ENCODE data around the gene TRPM2.
"Not testable (repeated sequence)": the region's sequence is repeated elsewhere in the genome, so short reads cannot be mapped to it uniquely, and the experiment has no call there.

Gene TRPM2

DNA sequence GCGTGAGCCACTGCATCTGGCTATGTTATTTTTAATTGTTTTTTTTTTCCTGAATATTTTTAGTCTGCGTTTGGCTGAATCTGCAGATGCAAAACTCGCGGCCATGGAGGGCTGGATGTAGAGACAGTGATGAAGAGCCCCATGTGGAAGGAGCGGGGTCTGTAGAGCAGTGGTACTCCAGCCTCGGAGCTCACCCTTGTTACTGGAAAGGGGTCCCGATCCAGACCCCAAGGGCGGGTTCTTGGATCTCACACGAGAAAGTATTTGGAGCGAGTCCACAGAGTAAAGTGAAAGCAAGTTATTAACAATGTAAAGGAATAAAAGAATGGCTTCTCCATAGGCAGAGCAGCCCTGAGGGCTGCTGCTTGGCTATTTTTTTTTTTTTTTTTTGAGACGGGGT lies 2.7 kb downstream of the TRPM2 start:
- no peak for DNase-seq

GRCh38 chr21:44356636-44357035 lies 3.2 kb downstream of the TRPM2 start:
- no peak for DNase-seq

DNA sequence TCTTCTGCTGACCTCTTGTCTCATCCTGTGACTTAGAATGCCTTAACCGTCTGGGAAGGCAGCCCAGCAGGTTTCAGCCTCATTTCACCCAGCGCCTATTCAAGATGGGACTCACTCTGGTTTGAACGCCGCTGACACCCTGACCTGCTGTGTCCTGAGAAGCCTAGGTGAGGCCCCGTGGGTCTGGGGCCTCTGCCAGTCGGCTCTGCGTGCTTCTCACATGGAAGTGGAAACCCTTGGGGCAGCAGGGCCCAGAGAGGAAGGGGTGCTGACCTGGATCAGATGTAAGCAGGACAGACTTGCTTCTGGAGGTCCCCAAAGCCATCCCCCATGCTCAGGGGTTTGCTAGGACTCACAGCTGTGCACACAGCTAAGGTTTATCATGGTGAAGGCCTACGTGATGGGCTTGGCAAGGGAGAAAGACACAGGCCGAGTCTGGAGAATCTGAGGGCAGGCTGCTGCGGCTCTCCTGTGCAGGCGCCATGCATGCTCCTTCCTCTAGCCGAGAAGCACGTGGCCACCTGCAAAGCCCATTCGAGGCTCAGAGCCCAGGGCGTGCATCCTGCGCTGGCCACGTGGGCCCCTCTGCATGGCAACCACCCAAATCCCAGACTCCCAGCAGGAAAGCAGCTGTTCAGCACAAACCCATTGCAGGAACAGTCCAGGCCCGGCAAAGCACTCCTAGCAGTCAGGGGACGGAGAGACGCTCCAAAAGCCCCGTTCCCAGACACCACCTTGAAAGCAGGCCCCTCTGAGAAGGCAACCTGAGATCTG lies 3.8 kb downstream of the TRPM2 start:
- DNase-seq: peak; percentile 65

- no peak for DNase-seq
Measured at GRCh38 chr21:44359396-44359795, 6.0 kb downstream of the TRPM2 start.

- no peak for DNase-seq
Measured at GRCh38 chr21:44360159-44360558, 6.7 kb downstream of the TRPM2 start.

GRCh38 chr21:44361903-44362302 lies 8.5 kb downstream of the TRPM2 start:
- not testable (repeated sequence) for DNase-seq

GRCh38 chr21:44363278-44363677 lies 9.9 kb downstream of the TRPM2 start:
- no peak for DNase-seq

DNA sequence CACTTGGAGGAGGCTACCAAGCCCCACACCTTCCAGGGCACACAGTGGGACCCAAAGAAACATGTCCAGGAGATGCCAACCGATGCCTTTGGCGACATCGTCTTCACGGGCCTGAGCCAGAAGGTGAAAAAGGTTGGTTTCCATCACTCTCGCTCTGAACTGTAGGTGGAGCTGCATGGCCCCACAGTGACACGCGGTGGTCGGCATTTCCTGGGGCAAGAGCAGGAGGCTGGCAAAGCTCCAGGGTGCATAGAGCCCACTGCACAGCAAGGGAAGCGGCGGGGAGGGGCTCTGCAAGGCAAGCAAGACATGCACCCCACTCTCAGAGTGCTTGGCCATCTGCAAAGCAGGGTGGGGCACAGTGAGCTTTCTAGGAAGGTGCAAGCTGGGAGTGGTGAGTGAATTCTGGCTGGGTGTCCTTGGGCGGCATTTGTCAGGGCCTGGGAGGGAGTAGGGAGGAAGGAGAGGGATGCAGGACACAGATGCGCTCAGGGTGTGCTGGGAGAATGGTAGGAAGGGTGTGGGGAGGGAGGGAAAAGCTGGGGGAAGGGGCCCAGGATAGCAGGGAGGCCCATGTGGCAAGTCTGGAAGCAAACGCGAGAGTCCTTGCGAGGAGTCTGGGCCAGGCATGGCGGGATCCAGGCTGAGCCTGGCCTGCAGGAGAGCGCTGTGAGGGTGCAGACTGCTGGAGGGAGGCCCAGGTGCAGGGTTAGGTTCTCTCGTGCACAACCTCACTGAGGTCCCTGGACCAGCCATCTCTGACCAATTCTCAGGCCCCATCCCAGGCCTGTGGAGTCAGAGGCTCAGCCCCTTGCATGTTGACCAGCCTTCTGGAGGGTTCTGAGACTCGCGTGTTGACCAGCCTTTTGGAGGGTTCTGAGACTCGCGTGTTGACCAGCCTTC lies 11.0 kb downstream of the TRPM2 start:
- DNase-seq: no peak

DNA sequence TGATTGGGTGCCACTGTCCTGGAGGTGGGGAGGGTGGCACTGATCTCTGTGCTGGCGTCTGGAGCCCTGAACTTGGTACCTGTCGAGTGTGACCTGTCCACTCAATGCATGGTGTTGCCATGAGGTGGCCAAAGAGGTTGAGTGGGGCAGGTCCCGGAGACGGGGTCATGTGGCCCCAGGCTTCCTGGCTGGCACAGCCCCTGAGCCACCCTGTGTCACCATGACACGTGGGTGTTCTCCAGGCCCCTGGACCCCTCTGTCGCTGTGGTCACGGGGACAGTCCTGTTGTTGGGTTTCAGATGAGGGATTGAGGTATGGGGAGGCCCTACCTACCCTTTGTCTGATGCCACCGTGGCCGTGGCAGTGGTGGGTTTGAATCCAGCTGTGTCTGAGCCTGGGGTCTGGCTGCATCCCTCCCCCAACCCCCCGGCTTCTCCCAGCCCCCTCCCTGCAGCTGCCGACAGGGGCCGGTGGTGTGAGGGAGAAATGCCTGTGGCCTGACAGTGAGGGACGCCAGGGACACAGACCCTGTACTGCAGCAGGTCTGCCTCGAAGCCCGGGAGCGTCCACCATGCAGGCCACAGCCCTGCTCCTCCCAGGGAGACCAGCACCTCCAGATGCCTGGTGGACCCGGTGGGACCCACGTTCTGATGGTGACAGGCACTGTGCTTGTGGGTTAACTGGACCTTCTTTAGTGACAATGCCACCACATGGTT lies 12.0 kb downstream of the TRPM2 start:
- DNase-seq: no peak

DNA sequence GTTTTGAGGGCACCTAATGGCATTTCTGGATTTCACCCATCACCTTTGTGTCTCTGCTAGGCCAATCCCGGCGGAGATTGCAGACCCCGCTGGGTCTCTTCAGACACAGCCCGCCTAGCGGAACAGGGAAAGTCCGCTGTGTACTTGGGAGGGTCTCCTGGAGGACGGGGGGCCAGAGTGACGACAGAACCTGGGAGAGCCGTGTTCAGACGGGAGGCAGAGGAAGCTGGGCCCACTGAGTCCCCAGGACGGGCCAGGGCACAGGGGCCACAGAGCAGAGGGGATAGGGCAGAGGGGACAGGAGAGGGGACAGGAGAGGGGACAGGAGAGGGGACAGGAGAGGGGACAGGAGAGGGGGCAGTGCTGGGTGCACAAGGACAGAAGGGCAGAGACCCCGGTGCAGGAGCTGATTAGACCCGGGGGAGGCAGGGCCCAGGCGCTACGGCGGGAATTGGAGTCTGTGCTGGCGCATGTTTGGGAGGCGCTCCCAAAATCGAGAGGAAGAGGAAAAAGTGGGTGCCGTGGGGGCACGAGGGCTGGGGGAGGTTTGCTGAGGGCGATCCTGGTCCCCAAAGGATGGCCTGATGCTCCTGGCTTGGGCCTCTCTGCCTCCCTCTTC lies 12.7 kb downstream of the TRPM2 start:
- DNase-seq: no peak

- no peak for DNase-seq
Measured at GRCh38 chr21:44366586-44367211, 13.3 kb downstream of the TRPM2 start.

DNA sequence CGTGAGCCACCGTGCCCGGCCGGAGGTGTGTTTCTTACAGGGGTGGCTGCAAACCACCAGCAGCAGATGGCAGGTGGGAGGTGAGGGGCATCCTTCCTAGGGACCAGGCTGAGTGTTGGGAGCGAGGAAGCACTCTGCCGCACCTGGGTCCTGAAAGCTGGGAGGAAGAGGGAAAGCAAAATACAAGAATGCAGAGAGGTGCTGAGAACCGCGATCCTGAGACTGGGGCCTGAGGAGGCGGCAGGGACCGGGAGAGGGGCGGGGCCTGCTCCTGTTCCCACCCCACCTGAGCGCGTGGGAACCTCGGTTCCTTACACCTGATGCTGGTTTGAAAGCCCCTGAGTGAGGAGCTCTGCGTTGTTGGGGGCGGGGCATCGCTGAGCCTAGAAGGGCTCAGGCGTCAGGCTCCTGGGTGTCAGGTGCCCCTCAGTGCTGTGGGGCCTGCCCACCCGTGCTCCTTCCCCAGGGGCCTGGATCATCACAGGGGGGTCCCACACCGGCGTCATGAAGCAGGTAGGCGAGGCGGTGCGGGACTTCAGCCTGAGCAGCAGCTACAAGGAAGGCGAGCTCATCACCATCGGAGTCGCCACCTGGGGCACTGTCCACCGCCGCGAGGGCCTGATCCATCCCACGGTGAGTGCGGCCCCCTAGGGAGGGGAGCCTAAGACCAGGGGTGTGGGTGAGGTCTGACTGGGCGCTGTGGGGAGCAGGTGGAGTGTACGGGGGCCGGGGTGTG lies 15.5 kb downstream of the TRPM2 start:
- no peak for DNase-seq

DNA sequence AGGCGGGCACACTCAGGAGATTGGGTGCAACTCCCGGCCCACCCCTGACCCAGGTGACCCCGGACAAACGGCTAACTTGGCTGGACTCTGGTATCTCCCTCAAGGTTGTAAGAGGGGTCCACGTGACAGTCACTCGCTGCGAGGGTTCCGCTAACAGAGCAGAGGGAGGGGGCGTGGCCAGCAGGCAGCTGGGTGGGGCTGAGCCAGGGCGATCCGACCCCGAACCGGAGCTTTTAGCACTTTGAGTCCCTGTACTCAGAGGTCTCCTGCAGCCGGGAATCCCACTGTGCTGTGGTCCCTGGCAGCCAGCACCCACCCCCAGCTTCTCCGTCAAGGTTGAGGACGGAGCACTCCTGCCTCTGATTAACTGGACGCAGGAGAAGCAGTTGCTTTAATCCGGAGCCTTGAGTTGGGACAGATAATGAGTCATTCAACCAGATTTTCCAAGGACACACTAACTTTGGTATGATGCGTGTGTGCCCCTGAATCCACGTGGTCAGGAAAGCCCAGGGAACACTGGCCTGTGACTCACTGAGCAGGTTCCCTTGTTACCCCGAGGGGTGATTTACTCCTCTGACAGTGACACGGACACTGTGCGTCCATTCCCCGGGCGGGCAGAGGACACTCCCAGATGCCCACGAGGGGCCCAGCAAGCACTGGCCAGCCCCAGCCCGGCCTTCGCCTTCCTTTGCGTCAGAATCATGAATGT lies 16.8 kb downstream of the TRPM2 start:
- DNase-seq: no peak

DNA sequence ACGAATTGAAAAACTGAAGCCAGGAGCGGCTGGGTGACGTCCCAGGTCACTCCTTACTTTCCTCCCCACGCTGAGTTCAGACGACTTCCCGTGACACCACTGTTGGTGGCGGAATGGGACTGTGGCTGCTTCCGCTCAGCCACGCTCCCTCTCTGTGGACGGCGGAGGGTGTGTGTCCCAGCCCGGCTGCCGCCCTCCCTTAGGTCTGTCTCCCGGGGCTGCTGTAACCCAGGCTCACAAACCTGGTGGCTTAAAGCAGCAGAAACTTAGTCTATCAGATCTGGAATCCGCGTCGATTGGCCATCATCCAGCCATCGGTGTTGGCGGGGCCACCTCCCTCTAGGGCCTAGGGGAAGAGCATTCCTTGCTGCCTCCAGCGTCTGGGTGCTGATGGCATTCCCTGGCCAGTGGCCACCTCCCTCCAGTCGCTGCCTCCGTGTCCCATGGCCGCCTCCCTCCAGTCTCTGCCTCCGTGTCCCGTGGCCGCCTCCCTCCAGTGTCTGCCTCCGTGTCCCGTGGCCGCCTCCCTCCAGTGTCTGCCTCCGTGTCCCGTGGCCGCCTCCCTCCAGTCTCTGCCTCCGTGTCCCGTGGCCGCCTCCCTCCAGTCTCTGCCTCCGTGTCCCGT lies 17.5 kb downstream of the TRPM2 start:
- no peak for DNase-seq

- no peak for DNase-seq
Measured at GRCh38 chr21:44371596-44371995, 18.2 kb downstream of the TRPM2 start.

DNA sequence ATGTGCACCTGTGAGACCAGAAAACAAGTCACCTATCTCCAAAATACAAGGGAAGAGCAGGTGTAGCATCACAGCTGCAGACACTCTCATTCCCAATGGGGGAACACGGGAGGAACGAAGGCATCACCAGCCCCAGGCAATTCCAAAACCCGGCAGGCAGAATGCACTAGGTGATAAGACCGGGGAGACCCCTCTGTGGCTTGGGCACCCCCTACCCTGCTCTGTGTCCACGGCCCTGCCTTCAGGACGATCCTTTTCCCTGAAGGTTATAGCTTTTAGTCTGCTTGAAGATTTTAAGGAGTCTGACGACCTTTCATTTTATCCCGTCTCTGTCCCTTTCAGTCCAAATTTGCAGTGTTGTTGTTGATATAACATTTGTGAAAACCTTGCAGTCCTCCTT lies 19.2 kb downstream of the TRPM2 start:
- DNase-seq: no peak

GRCh38 chr21:44374601-44375280 lies 21.3 kb downstream of the TRPM2 start:
- DNase-seq: no peak

- DNase-seq: no peak
Measured at GRCh38 chr21:44375281-44375651, 21.8 kb downstream of the TRPM2 start.

- no peak for DNase-seq
Measured at GRCh38 chr21:44375761-44376241, 22.4 kb downstream of the TRPM2 start.

GRCh38 chr21:44376606-44377005 lies 23.2 kb downstream of the TRPM2 start:
- no peak for DNase-seq
